GM19397 (cell line): ENCODE results near the gene CECR2.
"Not testable (repeated sequence)": the region's sequence is repeated elsewhere in the genome, so short reads cannot be mapped to it uniquely, and the experiment has no call there.

Experiments
- ATAC-seq: cut with Tn5 transposase; IDR thresholded peaks from one replicate; pipeline ENCODE4 v1.9.1; 2021; ENCODE audit warnings: mild to moderate bottlenecking, moderate library complexity; ENCODE audit not compliant: unreplicated experiment

The CECR2 gene

DNA sequence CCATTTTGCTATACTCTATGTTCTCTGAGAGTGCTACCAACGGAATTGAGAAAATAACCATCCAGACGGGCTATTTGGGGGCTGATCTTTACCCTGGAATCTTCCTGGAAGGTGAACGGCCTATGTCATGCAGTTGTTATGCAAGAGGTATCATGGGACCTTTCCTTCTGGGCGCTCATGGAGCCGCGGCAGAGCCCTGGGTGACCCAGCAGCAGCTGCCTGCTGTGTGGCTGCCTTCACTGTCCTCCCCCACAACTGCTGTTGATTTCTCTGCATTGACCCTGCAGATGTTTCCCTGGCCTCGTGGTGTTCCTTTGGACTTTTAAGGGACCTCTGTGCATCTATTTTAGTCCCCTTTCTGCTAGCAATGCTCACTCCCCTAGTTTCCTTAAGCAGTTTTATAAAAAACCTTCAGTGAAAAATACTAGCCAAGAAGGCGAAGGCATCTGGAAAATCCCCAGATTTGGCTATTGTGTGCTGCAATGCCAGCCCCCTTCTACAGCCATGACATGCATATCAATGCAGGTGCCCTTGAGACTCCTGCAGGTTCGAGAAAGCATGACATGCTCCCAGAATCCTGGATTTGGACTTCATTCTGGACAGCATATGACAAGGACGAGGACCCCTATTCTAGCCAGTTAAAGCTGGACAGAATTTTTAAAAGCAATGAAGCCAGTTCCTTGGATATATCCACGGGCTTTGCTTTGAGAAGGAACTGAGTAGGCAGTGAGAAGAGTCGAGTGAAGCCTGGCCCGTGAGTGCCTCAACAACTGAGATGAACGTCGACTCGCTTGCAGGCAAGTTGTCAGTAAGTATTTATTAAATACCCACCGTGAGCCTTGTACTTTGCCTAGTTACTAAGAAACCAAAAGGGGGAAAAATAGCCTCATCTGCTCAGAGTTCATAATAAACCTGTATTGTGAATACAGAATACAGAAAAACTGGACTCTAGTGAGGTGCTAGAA, 193.9 kb downstream of the CECR2 start, which contains the start of gene SLC25A18:
TSS of gene SLC25A18 (plus strand) at position 593 of the 965 bp plus-strand sequence. CDS start 16,447 bp downstream, outside the sequence.
- no peak for ATAC-seq

- ATAC-seq, result no peak
Measured at GRCh38 chr22:17563936-17564391, 194.7 kb downstream of the CECR2 start.

- ATAC-seq, result not testable (repeated sequence)
Measured at GRCh38 chr22:17566016-17566687, 196.9 kb downstream of the CECR2 start.

- ATAC-seq, result no peak
Measured at GRCh38 chr22:17566776-17567175, 197.5 kb downstream of the CECR2 start.

DNA sequence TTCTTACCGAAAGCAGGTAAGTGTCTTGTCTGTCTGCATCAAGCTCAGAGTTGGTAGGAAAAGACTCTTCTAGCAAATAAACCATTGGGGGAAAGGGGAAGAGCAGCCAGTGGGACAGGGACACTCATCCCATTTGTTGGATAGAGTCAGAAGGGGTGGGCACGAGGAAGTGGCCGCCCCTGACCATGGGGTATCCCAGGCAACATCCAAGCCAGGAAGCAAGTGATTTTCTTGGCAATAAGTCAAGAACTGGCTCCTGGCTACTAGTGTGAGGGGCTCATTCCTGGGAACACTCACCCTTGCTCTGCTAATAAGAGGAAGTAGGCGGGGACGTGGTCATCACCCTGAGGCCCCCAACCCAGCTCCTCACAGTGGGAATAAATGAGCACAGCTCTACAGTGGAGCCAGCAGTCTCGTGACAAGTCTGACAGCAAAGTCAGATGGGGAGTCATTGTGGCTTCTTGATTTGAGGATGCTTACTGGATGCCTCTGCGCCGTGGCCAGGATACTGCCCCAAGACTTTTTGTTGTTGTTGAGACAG, 200.8 kb downstream of the CECR2 start:
- no peak for ATAC-seq

DNA sequence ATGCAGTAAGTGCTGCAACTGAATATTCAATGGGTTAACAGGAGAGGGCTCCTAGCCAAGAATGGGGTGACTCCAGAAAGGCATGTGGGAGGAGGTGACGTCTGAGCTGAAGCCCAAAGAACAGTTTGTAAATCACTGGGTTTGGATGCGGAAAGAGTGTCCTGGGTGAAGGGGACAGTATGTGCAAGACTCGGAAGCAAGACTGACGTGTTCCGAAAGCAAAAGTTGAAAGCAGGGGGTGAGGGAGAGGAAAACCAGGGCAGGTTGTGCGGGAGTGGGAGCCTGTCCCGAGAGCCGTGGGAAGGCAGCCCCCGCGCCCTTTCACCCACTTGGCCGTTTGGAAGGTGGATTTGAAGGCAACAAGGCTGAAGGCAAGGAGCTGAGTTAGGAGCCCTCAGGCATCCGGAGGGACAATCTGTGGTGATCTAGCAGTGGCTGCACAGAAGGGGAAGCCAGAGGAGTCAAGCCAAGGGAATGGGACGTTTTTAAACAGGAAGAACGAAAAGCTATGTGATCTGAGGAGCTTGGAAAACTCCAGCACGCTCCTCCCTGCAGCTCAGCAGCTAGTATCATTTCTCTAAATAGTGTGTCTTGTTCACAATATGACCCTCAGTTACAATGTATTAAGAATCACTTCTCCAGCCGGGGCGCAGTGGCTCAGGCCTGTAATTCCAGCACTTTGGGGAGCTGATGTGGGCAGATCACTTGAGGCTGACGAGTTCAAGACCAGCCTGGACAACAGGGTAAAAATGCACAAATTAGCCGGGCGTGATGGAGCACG, 201.8 kb downstream of the CECR2 start:
- ATAC-seq, result no peak

GRCh38 chr22:17575151-17575550, 205.9 kb downstream of the CECR2 start:
- no peak for ATAC-seq

DNA sequence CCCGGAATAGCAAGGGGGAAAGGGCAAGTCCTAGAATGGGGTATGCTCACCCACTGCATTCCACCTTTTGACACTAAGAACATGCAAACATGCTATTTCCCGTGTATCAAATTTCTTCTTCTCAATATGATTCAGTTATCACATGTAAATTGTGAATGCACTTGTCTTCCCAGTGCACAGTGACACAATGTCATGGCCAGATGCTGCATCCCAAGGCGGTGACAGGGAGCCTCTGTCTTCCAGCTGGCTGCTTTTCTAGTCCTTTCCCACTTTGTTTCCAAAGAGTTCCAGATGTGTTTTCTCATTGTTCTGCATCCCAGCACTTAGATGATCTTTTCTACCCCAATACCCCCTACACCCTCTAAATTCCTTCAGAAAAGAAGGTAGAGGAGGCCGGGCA, 206.4 kb downstream of the CECR2 start:
- ATAC-seq, result no peak

- ATAC-seq, result no peak
Measured at GRCh38 chr22:17576470-17576869, 207.2 kb downstream of the CECR2 start.

GRCh38 chr22:17578136-17578754, 209.0 kb downstream of the CECR2 start:
- ATAC-seq, result no peak

GRCh38 chr22:17579535-17579981, 210.3 kb downstream of the CECR2 start:
- no peak for ATAC-seq

- ATAC-seq, result no peak
Measured at GRCh38 chr22:17580441-17581031, 211.3 kb downstream of the CECR2 start.

DNA sequence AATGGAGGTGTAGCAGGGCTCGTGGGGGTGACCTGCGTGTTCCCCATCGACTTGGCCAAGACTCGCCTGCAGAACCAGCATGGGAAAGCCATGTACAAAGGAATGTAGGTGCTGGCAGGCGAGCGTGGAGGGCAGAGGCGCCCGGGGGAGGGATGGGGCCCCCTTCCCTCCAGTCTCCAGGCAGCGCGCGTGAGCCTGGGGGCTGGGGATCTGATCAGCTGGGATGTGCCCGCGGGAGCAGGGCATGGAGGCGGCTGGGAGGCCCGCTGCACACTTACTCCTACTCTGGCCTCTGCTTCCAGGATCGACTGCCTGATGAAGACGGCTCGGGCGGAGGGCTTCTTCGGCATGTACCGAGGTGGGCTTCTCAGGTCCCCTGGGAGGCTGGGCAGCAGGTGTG, 211.8 kb downstream of the CECR2 start:
- ATAC-seq, result no peak

DNA sequence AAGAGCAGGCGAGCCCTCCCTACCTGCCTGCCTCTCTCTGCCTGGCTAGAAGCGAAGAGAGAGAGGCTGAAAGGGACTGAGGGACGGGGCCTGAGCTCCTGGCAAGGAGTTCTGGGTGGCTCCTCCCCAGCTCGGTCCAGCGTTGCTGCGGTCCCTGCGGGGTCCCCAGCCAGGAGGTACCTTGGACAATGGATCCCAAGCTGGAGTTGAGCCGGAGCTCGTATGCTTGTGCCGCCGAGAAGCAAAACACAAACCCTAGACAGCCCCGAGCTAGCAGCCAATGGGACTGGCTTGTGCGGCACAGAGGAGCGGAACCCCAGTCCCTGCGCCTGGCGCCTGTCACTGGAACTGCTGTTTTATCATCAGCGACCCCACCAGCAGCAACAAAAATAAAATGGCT, 212.4 kb downstream of the CECR2 start:
- ATAC-seq, result no peak

DNA sequence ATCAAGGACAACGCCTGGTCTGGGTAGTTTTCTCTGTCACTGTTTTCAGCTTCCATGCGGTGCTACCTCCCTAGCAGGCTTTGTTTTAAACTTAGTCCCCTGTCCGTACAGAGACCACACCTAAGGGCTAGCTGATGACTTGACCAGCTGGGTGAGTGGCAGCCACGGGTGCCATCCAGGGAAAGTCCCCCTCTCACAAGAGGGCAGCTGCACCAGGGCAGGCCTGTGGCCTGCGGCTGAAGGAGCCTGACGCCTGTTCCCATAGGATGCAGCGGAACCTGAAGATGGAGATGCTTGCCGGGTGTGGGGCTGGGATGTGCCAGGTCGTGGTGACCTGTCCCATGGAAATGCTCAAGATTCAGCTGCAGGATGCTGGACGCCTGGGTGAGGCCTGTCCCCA, 213.9 kb downstream of the CECR2 start:
- ATAC-seq, result no peak

DNA sequence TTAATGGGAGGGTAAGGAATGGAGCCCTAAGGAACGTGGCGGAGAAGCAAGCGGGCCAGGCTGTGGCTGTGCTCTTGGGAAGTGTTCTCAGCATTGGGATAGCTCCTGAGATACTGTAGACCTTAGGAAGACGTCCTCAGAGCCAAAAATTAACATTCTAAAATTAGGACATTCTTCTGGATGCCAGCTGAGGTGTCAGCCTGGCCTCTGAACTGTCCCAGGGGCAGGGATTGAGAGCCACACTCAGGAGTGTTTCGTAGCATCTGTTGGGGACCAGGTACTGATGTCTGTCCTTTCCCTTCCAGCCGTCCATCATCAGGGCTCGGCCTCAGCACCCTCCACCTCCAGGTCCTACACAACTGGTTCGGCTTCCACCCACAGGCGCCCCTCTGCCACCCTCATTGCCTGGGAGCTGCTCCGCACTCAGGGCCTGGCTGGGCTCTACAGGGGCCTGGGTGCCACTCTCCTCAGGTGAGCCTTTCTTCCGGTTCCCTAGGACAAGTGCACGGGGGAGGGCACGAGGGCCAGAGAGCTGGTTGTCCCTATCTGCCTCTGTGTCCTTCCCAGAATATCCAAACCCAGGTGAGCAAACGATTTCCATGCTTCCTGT, 217.7 kb downstream of the CECR2 start:
- ATAC-seq, result no peak

DNA sequence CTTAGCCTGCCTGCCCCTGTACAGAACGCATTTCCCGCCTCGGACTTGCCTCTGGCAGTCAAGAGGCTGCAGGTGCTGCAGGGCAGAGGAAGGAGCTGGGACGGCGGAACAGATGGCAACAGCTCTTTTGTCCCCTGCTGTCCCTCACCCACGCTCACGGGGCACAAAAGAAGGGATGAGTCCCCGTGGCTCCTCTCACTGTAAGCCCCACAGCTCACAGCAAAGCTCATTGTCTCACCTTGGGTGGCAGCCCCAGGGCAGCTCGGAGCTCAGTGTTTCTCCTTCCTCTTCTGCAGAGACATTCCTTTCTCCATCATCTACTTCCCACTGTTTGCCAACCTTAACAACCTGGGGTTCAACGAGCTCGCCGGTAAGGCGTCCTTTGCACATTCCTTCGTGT, 218.4 kb downstream of the CECR2 start:
- ATAC-seq, result no peak

DNA sequence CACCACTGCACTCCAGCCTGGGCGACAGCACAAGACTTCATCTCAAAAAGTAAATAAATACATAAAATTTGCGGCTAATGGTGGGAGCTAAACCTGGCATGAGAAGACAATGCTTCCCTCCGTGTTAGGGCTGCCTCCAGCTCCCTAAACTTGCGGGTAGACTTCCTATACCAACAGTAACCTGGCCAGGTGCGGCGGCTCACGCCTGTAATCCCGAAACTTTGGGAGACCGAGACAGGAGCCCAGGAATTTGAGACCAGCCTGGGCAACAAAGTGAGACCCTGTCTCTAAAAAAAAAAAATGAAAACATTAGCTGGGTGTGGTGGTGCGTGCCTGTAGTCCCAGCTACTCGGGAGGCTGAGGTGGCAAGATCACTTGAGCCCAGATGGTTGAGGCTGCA, 219.3 kb downstream of the CECR2 start:
- ATAC-seq, result no peak

DNA sequence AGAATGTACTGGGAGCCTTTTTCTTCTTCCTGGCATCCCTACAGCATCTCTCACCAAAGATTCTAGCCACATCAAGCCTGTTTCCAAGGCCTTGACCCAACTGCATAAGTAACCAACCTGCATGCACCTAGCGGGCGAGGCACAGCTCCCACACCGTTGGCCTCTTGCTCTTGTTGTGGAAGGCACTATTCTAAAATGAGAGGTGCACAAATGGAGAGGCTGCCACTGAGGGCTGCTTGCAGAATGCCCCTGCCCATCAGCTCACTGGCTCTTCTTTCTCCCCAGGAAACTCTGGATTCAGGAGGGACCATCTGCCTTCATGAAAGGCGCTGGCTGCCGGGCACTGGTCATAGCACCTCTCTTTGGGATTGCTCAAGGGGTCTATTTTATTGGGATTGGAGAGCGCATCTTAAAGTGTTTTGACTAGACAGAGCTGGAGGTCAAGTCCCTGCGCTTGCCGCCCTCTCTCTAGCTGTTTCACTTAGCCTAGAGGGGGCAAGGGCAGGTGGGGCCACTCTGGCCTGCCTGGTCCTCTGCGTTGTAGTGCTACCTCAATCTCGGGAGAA, 220.6 kb downstream of the CECR2 start:
- no peak for ATAC-seq
